Liver (tissue), 4 donors: Measurements from ENCODE around the gene HSPA12A. TPM values are rescaled to one million over a fixed set of nuclear protein-coding genes. Genes with fewer than 3 reads are reported as not detected.

Experiments used
- polyA plus RNA-seq, 2 donors: library from polyadenylated mRNA; stranded (reverse) in 1 of 2; unstranded in 1 of 2; fragments of 200-250 nt in 1 of 2; fragments of >200 nt in 1 of 2; fragmentation: Nextera tagmentation in 1 of 2; extraction: Ambion mirVana in 1 of 2; gene quantifications; one replicate each; pipeline versions ENCODE4 v1.2.1 to v1.2.3, GENCODE V29; 2013 to 2015
- total RNA-seq, 2 donors: library from RNA; depleted of rRNA; stranded (reverse); fragments of >200 nt; gene quantifications; one replicate each; pipeline ENCODE4 v1.2.3, GENCODE V29; 2014
- donor health status: healthy.
- donor health status: healthy.
- donor health status: healthy.

The HSPA12A gene
- total and polyA plus RNA-seq, 4 donors: 1.3 to 4.5 (median 1.6) TPM

Other genes with a start within 250 kb of the HSPA12A start
- under 1 TPM in 1 of 2 donors, not detected in 1; 0.14 TPM for gene PNLIP, start 196.6 kb downstream of the HSPA12A start, total RNA-seq
- gene PNLIP, start 196.6 kb downstream of the HSPA12A start, polyA plus RNA-seq: not detected
- gene PNLIPRP1, start 151.6 kb downstream of the HSPA12A start, total RNA-seq: not detected
- gene PNLIPRP1, start 151.6 kb downstream of the HSPA12A start, polyA plus RNA-seq: not detected
- gene PNLIPRP2, start 121.6 kb downstream of the HSPA12A start, total RNA-seq: not detected
- gene PNLIPRP2, start 121.6 kb downstream of the HSPA12A start, polyA plus RNA-seq: not detected
- under 1 TPM; 0.08 to 0.19 TPM for gene ENO4, start 106.9 kb upstream of the HSPA12A start, total RNA-seq
- gene ENO4, start 106.9 kb upstream of the HSPA12A start, polyA plus RNA-seq: under 1 TPM; 0.03 to 0.13 TPM